ENCODE data around the gene NUDCD3. TPM values are rescaled to one million over a fixed set of nuclear protein-coding genes. Genes with fewer than 3 reads are reported as not detected.

Gene NUDCD3
- total and polyA plus RNA-seq, 4 donors, result 15.4 to 30.7 (median 24.3) TPM

DNA sequence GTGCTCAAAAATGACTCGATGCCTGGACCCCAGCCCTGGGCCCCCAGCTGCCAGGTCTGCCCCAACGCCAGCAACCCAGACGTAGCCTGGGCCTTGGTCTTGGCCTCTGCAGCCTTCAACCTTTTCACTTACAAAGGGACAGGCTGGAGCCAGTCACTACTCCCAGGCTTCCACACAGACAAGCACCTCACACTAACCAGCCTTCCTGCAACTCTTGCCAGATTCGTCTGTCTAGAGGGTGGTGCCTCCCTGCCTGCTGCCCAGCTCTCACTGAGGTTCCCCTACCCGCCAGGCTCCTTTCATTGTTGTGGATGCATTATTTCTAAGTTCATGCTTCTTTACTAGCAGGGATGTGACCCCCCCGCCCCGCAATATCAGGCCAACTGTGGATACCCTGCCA, 56.3 kb downstream of the NUDCD3 start:
- Histone ChIP-seq H3K27me3 (ENCODE audit: control insufficient read depth in 4 of 4, insufficient read depth in 4 of 4, low read length in 3 of 4) (no peaks in the 10 kb centered on the region), H3K9ac (ENCODE audit: low read depth in 1 of 2, low read length in 2 of 2) (no peak overlapping the region), H3K4me1 (ENCODE audit: control insufficient read depth in 4 of 4, insufficient read depth in 4 of 4, low read length in 3 of 4) (no peaks in the 10 kb centered on the region), H3K27ac (ENCODE audit: low read depth in 1 of 2, low read length in 2 of 2) (no peak overlapping the region), H3K36me3 (ENCODE audit: control insufficient read depth in 4 of 4, insufficient read depth in 3 of 4, low read depth in 1 of 4, low read length in 3 of 4) (peaks cover 0 to 4% (median 0%) of the 10 kb centered on the region in 4 donors), H3K4me3 (ENCODE audit: low read depth in 1 of 3, low read length in 3 of 3) (no peak overlapping the region), H3K9me3 (ENCODE audit: control insufficient read depth in 4 of 4, low read length in 3 of 4) (no peaks in the 10 kb centered on the region)
- TF ChIP-seq, protein P1, sequence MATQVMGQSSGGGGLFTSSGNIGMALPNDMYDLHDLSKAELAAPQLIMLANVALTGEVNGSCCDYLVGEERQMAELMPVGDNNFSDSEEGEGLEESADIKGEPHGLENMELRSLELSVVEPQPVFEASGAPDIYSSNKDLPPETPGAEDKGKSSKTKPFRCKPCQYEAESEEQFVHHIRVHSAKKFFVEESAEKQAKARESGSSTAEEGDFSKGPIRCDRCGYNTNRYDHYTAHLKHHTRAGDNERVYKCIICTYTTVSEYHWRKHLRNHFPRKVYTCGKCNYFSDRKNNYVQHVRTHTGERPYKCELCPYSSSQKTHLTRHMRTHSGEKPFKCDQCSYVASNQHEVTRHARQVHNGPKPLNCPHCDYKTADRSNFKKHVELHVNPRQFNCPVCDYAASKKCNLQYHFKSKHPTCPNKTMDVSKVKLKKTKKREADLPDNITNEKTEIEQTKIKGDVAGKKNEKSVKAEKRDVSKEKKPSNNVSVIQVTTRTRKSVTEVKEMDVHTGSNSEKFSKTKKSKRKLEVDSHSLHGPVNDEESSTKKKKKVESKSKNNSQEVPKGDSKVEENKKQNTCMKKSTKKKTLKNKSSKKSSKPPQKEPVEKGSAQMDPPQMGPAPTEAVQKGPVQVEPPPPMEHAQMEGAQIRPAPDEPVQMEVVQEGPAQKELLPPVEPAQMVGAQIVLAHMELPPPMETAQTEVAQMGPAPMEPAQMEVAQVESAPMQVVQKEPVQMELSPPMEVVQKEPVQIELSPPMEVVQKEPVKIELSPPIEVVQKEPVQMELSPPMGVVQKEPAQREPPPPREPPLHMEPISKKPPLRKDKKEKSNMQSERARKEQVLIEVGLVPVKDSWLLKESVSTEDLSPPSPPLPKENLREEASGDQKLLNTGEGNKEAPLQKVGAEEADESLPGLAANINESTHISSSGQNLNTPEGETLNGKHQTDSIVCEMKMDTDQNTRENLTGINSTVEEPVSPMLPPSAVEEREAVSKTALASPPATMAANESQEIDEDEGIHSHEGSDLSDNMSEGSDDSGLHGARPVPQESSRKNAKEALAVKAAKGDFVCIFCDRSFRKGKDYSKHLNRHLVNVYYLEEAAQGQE (IDR thresholded peaks at IDR 0.05), result no peak
- no peak for TF ChIP-seq HNF4G (IDR thresholded peaks at IDR 0.05)
- TF ChIP-seq JUND (IDR thresholded peaks at IDR 0.05), result no peak
- TF ChIP-seq, protein P2, sequence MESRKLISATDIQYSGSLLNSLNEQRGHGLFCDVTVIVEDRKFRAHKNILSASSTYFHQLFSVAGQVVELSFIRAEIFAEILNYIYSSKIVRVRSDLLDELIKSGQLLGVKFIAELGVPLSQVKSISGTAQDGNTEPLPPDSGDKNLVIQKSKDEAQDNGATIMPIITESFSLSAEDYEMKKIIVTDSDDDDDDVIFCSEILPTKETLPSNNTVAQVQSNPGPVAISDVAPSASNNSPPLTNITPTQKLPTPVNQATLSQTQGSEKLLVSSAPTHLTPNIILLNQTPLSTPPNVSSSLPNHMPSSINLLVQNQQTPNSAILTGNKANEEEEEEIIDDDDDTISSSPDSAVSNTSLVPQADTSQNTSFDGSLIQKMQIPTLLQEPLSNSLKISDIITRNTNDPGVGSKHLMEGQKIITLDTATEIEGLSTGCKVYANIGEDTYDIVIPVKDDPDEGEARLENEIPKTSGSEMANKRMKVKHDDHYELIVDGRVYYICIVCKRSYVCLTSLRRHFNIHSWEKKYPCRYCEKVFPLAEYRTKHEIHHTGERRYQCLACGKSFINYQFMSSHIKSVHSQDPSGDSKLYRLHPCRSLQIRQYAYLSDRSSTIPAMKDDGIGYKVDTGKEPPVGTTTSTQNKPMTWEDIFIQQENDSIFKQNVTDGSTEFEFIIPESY (IDR thresholded peaks at IDR 0.05), result no peak
- TF ChIP-seq RXRA (IDR thresholded peaks at IDR 0.05), result no peak
- TF ChIP-seq SP1 (IDR thresholded peaks at IDR 0.05), result no peak
- no peak for TF ChIP-seq EGR1 (IDR thresholded peaks at IDR 0.05; ENCODE audit: low read depth in 2 of 2)
- TF ChIP-seq RAD21 (IDR thresholded peaks at IDR 0.05), result no peak
- TF ChIP-seq, protein P3, sequence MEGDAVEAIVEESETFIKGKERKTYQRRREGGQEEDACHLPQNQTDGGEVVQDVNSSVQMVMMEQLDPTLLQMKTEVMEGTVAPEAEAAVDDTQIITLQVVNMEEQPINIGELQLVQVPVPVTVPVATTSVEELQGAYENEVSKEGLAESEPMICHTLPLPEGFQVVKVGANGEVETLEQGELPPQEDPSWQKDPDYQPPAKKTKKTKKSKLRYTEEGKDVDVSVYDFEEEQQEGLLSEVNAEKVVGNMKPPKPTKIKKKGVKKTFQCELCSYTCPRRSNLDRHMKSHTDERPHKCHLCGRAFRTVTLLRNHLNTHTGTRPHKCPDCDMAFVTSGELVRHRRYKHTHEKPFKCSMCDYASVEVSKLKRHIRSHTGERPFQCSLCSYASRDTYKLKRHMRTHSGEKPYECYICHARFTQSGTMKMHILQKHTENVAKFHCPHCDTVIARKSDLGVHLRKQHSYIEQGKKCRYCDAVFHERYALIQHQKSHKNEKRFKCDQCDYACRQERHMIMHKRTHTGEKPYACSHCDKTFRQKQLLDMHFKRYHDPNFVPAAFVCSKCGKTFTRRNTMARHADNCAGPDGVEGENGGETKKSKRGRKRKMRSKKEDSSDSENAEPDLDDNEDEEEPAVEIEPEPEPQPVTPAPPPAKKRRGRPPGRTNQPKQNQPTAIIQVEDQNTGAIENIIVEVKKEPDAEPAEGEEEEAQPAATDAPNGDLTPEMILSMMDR (IDR thresholded peaks at IDR 0.05; ENCODE audit: low read depth, low read length, missing input control), result no peak
- no peak for TF ChIP-seq TAF1 (conservative IDR thresholded peaks at IDR 0.05)
- TF ChIP-seq, protein P4, sequence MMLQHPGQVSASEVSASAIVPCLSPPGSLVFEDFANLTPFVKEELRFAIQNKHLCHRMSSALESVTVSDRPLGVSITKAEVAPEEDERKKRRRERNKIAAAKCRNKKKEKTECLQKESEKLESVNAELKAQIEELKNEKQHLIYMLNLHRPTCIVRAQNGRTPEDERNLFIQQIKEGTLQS (IDR thresholded peaks at IDR 0.05), result no peak
- no peak for TF ChIP-seq FOXA2 (IDR thresholded peaks at IDR 0.05)
- TF ChIP-seq, protein P5, sequence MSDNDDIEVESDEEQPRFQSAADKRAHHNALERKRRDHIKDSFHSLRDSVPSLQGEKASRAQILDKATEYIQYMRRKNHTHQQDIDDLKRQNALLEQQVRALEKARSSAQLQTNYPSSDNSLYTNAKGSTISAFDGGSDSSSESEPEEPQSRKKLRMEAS (IDR thresholded peaks at IDR 0.05), result no peak
- TF ChIP-seq YY1 (IDR thresholded peaks at IDR 0.05), result no peak
- no peak for TF ChIP-seq HNF4A (conservative IDR thresholded peaks at IDR 0.05)
- TF ChIP-seq NR2F2 (IDR thresholded peaks at IDR 0.05), result no peak
- TF ChIP-seq GABPA (IDR thresholded peaks at IDR 0.05 in 1 of 2, conservative IDR thresholded peaks at IDR 0.05 in 1 of 2), result no peak
- TF ChIP-seq FOXA1 (IDR thresholded peaks at IDR 0.05), result no peak
- DNase-seq (ENCODE audit: low spot score), result no peak
- WGBS, result 96% methylated on average over 7 of the region's 7 CpGs

Measured in liver (tissue), 9 donors.